ENCODE results near the gene IFT81. TPM values are rescaled to one million over a fixed set of nuclear protein-coding genes. Genes with fewer than 3 reads are reported as not detected.

The IFT81 gene
- total RNA-seq, 4 donors from 2014 or later: 6.9 to 40.6 (median 20.7) TPM

DNA sequence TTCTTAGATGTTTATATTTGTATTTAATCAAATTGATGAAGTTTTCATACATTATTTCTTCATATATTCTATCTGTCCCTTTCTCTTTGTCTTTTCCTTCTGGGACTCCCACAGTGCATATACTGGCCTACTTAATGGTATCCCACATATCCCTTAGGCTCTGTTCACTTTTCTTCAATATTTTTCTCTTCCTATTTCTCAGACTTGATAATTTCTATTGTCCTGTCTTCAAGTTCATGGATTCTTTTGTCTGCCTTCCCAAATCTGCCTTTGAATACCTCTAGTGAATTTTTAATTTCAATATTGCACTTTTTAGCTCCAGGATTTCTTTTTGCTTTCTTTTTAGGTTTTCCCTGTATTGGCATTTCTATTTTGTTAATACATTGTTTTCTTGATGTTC, 33.4 kb downstream of the IFT81 start:
- Histone ChIP-seq H3K4me3 (no peak overlapping the region), H3K36me3 (no peaks in the 10 kb centered on the region), H3K4me1 (no peaks in the 10 kb centered on the region), H3K27me3 (no peaks in the 10 kb centered on the region), H3K27ac (no peak overlapping the region), H3K9me3 (peaks cover 0 to 6% of the 10 kb centered on the region in 2 donors)
- intact Hi-C loops (cut with DNase I; ENCODE audit: low total_unique reads): no loop called here
- TF ChIP-seq, protein P1, sequence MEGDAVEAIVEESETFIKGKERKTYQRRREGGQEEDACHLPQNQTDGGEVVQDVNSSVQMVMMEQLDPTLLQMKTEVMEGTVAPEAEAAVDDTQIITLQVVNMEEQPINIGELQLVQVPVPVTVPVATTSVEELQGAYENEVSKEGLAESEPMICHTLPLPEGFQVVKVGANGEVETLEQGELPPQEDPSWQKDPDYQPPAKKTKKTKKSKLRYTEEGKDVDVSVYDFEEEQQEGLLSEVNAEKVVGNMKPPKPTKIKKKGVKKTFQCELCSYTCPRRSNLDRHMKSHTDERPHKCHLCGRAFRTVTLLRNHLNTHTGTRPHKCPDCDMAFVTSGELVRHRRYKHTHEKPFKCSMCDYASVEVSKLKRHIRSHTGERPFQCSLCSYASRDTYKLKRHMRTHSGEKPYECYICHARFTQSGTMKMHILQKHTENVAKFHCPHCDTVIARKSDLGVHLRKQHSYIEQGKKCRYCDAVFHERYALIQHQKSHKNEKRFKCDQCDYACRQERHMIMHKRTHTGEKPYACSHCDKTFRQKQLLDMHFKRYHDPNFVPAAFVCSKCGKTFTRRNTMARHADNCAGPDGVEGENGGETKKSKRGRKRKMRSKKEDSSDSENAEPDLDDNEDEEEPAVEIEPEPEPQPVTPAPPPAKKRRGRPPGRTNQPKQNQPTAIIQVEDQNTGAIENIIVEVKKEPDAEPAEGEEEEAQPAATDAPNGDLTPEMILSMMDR (IDR thresholded peaks at IDR 0.05): no peak
- no peak for TF ChIP-seq POLR2A (IDR thresholded peaks at IDR 0.05)
- no peak for DNase-seq

DNA sequence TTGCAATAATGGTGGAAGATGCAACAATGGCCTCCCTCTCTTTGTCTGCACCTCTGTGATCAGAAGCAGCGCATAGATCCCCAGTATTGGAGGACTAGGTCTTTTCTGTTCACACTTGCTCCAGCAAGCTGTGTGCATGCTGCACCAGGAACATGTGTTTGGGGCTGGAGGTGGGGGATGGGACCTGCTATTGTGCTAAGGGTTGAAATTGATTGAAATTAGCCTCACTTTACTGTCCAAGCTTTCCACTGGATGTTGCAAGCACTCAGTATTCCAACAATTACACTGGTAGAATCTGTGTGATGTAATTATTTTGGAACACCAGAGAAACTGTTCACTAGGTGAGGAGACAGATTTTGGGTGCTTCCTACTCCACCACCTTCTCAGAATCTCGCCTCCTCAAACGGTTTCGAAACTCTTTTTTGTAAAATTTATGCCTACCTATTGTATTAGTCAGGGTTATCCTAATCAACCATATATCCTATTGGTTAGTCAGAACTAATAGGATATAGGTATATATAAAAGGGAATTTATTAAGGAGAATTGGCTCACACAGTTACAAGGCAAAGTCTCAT, 35.6 kb downstream of the IFT81 start:
- TF ChIP-seq, protein P1 (IDR thresholded peaks at IDR 0.05): no peak
- TF ChIP-seq POLR2A (IDR thresholded peaks at IDR 0.05): no peak
- Histone ChIP-seq H3K36me3 (no peaks in the 10 kb centered on the region), H3K4me1 (no peaks in the 10 kb centered on the region), H3K4me3 (no peak overlapping the region), H3K27ac (no peak overlapping the region), H3K27me3 (no peaks in the 10 kb centered on the region), H3K9me3 (peaks cover 0 to 6% of the 10 kb centered on the region in 2 donors)
- intact Hi-C loops (cut with DNase I; ENCODE audit: low total_unique reads): no loop called here
- DNase-seq: no peak

DNA sequence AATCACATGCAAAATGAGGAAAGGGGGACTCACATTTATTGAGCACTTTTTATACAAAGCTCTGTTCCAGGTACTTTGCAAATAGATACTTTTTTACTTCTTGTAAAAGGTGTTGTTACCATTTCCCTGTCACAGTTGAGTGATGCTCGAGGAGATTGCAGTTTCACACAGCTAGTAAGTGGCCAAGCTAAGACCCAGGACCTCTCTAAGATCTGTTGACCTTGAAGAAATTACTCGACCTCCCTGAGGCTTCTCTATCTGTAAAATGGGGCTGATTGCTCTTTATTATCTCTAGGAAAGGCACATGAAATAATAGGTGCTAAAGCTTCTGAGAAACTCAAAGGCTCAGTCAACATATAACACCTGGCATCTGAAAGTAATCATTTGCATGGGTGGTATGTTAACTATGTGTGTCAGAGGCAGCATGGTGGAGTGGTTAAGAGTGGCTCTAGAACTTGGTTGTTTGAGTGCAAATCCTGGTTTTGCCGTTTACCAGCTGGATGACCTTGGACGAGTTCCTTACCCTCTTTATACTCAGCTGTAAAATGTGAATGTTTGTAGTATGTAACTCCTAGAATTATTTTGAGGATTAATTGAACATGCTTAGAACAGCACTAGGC, 41.5 kb downstream of the IFT81 start:
- no peak overlapping the region for H3K27ac ChIP-seq
- no peaks in the 10 kb centered on the region for H3K36me3 ChIP-seq
- TF ChIP-seq, protein P1 (IDR thresholded peaks at IDR 0.05): no peak
- TF ChIP-seq POLR2A (IDR thresholded peaks at IDR 0.05): no peak
- intact Hi-C loops (cut with DNase I; ENCODE audit: low total_unique reads): no loop called here
- DNase-seq: no peak
- H3K27me3 ChIP-seq: no peaks in the 10 kb centered on the region
- H3K4me3 ChIP-seq: no peak overlapping the region
- no peaks in the 10 kb centered on the region for H3K9me3 ChIP-seq
- no peaks in the 10 kb centered on the region for H3K4me1 ChIP-seq

DNA sequence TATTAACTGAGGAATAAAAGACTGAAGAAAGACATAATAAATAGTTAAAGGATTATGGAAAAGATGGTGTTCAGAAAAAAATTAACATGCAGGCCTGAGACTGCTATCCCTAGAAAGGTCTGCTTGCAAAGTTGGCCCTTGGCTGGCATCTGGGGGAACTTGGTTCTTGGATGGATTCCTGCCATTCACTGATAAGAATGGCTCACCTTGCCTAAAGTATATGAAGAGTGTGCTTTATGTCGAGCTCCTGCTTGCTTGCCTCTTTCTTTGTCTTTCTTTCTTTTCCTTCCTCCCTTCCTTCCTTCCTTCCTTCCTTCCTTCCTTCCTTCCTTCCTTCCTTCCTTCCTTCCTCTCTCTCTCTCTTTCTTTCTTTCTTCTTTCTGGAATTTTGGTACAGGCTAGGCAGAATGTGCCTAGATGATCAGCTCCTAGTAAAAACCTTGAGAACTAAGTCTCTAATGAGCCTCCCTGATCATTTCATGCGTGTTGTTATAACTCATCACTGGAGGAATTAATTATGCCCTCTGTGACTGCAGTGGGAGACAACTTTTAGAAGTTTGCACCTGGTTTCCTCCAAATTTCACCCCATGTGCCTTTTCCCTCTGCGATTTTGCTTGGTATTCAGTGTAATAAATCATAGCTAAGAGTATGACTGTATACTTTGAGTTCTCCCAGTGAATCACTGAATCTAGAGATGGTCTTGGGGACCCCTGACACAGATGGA, 44.7 kb downstream of the IFT81 start:
- DNase-seq: no peak
- H3K9me3 ChIP-seq: no peaks in the 10 kb centered on the region
- H3K4me1 ChIP-seq: no peaks in the 10 kb centered on the region
- no peak overlapping the region for H3K27ac ChIP-seq
- H3K36me3 ChIP-seq: no peaks in the 10 kb centered on the region
- intact Hi-C loops (cut with DNase I; ENCODE audit: low total_unique reads): no loop called here
- TF ChIP-seq, protein P1 (IDR thresholded peaks at IDR 0.05): no peak
- TF ChIP-seq POLR2A (IDR thresholded peaks at IDR 0.05): no peak
- no peaks in the 10 kb centered on the region for H3K27me3 ChIP-seq
- no peak overlapping the region for H3K4me3 ChIP-seq

DNA sequence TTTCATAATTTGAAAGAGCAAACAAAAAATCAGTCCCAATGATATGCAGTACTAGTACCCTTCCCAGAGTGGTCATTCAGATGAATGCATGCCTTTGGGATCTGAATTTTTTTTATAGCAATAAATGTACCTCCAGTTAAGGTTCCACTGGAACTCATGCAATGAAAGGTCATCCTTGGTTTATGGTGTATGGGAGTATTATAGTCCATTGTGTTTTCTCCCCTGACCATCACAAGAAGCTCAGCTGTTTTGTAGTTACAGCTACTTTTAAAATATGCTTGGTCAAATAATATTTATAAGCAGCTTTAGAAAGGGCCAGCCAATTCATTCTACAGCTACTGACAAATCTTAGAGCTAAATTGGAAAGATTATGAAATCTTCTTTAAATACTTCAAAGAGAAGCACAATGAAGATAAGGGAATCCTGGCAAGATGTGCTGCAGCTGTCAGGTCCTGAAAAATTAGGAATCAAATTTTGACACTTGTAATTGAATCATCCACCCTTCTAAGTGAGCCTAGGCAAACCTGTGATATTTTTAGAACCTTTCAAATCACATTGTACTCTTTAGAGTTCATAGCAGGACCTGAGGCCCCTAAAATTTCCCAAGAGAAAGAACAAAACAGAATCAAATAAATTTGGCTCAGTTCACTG, 46.5 kb downstream of the IFT81 start:
- no peak overlapping the region for H3K4me3 ChIP-seq
- DNase-seq: no peak
- no peaks in the 10 kb centered on the region for H3K36me3 ChIP-seq
- intact Hi-C loops (cut with DNase I; ENCODE audit: low total_unique reads): no loop called here
- H3K4me1 ChIP-seq: no peaks in the 10 kb centered on the region
- no peak for TF ChIP-seq POLR2A (IDR thresholded peaks at IDR 0.05)
- TF ChIP-seq, protein P1 (IDR thresholded peaks at IDR 0.05): no peak
- H3K27me3 ChIP-seq: no peaks in the 10 kb centered on the region
- no peak overlapping the region for H3K27ac ChIP-seq
- no peaks in the 10 kb centered on the region for H3K9me3 ChIP-seq

Measured in uterus (tissue), 4 donors.